Thyroid gland (tissue), 4 donors: Measurements from ENCODE around the gene CPLANE2.

ENCODE experiments used
- POLR2A ChIP-seq, 2 donors: fragments of 450-650 bp; IDR thresholded peaks; one replicate each; pipeline ENCODE4 v1.6.1; 2017; ENCODE audit warnings: antibody characterized with exemption in 2 of 2, mild to moderate bottlenecking in 2 of 2, moderate library complexity in 1 of 2
- TF ChIP-seq, protein P1 (sequence below), 6 experiments: fragments of 200-600 bp in 3 of 6; fragments of 450-650 bp in 3 of 6; sonication (generic) in 3 of 6; IDR thresholded peaks; one replicate each; pipeline ENCODE4 v1.5.1; 2016 to 2019; ENCODE audit warnings: antibody characterized with exemption in 6 of 6, mild to moderate bottlenecking in 2 of 6, inconsistent platforms in 1 of 6, moderate library complexity in 1 of 6

DNA sequence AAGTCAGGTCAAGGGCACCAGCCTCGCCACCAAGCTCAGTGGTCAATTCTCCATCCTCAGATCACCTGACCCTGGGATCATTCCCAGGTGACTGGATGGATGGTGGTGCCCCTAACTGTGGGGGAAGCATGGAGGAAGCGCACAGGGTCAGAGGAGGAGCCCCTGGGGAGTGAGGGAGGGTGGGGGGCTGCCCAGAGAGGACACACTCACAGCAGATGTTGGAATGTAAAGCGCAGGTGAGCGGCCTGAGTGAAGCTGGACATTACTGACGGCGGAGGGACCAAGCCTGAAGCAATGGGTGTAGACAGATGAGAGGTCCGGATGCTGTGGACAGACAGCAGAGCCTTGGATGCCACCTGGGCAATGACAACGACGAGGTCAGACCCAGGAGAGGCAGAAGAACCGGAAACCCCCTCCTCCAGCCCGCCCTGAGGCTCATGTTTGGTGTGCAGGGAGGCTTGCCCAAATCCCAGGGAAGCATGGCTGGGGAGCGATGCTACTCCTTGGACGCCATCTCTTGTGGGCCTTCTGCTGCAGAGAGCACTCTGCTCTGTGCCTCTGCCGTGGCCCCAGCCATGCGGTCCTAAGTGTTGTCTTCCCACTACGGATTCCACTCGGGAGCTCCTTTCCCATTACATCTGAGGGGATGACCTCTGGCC is 5.7 kb upstream of the CPLANE2 start:
- TF ChIP-seq, protein P1, sequence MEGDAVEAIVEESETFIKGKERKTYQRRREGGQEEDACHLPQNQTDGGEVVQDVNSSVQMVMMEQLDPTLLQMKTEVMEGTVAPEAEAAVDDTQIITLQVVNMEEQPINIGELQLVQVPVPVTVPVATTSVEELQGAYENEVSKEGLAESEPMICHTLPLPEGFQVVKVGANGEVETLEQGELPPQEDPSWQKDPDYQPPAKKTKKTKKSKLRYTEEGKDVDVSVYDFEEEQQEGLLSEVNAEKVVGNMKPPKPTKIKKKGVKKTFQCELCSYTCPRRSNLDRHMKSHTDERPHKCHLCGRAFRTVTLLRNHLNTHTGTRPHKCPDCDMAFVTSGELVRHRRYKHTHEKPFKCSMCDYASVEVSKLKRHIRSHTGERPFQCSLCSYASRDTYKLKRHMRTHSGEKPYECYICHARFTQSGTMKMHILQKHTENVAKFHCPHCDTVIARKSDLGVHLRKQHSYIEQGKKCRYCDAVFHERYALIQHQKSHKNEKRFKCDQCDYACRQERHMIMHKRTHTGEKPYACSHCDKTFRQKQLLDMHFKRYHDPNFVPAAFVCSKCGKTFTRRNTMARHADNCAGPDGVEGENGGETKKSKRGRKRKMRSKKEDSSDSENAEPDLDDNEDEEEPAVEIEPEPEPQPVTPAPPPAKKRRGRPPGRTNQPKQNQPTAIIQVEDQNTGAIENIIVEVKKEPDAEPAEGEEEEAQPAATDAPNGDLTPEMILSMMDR (IDR thresholded peaks at IDR 0.05): no peak
- no peak for TF ChIP-seq POLR2A (IDR thresholded peaks at IDR 0.05)
